HCT116 (cell line): ENCODE data around the gene THTPA.

Source experiments
- CTCF ChIP-seq, 3 experiments: fragments of 200-600 bp in 1 of 3; sonication (generic) in 1 of 3; IDR thresholded peaks in 2 of 3; conservative IDR thresholded peaks in 1 of 3; 2 replicates each; pipeline ENCODE4 v1.5.1; 2012 to 2017; ENCODE audit warnings: low read depth in 2 of 3, low read length in 2 of 3, antibody characterized with exemption in 1 of 3, borderline replicate concordance in 1 of 3, control low read depth in 1 of 3, mild to moderate bottlenecking in 1 of 3, mixed read lengths in 1 of 3, mixed run types in 1 of 3, moderate library complexity in 1 of 3; ENCODE audit not compliant: insufficient read depth in 1 of 3
- ELF1 ChIP-seq: IDR thresholded peaks from 2 replicates; pipeline ENCODE4 v1.6.1; 2012; ENCODE audit warnings: low read depth, borderline replicate concordance
- EZH2phosphoT487 ChIP-seq: fragments of 200-600 bp; IDR thresholded peaks from 2 replicates; pipeline ENCODE4 v1.6.1; 2018; ENCODE audit warnings: antibody characterized with exemption, borderline replicate concordance
- JUND ChIP-seq: IDR thresholded peaks from 2 replicates; pipeline ENCODE4 v1.6.1; 2012
- SP1 ChIP-seq: IDR thresholded peaks from 2 replicates; pipeline ENCODE4 v1.6.1; 2012; ENCODE audit warnings: low read depth
- ZNF274 ChIP-seq: fragments of 200-500 bp; sonication (Bioruptor generic); IDR thresholded peaks from 2 replicates; pipeline ENCODE4 v1.6.1; 2014; ENCODE audit warnings: mild to moderate bottlenecking, low read depth, low read length, inconsistent platforms

DNA sequence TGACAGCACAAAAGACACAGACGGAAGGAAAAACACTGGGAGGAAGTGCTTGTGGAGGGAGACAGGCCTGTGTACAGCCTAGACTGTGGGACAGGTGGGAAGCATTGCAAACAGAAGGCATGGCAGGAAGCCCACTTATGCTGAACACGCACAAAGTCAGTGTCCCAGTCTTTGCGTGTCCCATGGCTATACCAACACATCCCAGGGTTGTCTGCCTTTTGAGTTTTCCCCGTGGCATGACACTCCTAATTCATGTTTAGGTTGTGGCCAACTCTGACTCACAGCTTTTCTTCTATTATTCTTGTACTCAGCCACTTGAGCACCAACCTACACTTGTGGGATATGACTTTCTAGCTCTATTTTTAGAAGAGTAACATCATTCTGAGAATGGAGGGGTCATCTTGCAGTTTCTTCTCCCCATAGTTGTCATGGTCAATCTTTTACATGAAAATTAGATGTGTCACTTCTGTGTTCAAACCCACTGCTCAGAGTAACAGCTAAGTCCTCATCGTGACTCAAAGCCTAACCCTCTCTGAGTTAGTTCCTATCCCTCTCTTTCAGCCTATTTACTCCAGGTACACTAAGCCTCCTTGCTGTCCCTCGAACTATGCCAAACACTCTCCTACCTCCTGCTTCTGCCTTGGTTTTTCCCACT, 50.0 kb downstream of the THTPA start:
- TF ChIP-seq EZH2phosphoT487: no peak
- no peak for TF ChIP-seq SP1
- TF ChIP-seq ZNF274: no peak
- TF ChIP-seq JUND: no peak
- no peak for TF ChIP-seq CTCF (IDR thresholded peaks at IDR 0.05 in 2 of 3, conservative IDR thresholded peaks at IDR 0.05 in 1 of 3; ENCODE audit: borderline replicate concordance in 1 of 3, insufficient read depth in 1 of 3, low read depth in 2 of 3, low read length in 2 of 3)
- no peak for TF ChIP-seq ELF1
